HEK293 (cell line): ENCODE measurements around the gene IL5.

Experiments
- CTCF ChIA-PET: fragments of 350-600 bp; formaldehyde crosslinking; extraction: SDS; loops from one replicate; lab custom pipeline; 2021; ENCODE audit warnings: antibody characterized with exemption; lab: Yijun Ruan, JAX
- POLR2A ChIA-PET: fragments of 300-600 bp; formaldehyde crosslinking; extraction: SDS; loops from one replicate; lab custom pipeline; 2020; ENCODE audit warnings: antibody characterized with exemption, inconsistent platforms; lab: Yijun Ruan, JAX
- H3K27ac ChIP-seq: fragments of 200-500 bp; sonication (Bioruptor generic); 2 replicates; pipeline ENCODE4 v1.5.1; 2014; ENCODE audit warnings: low read depth, low read length, control low read depth, inconsistent platforms; ENCODE audit errors: extremely low read depth
- H3K36me3 ChIP-seq, 2 experiments: fragments of 200-500 bp in 1 of 2; sonication (Bioruptor generic) in 1 of 2; 1 replicate in 1 of 2; 2 replicates in 1 of 2; pipeline ENCODE4 v1.5.1; 2014 to 2017; ENCODE audit warnings: inconsistent platforms in 2 of 2, low read length in 2 of 2; ENCODE audit not compliant: control insufficient read depth in 2 of 2, insufficient read depth in 1 of 2
- H3K4me1 ChIP-seq: fragments of 200-500 bp; sonication (Bioruptor generic); 2 replicates; pipeline ENCODE4 v1.5.1; 2014; ENCODE audit warnings: mild to moderate bottlenecking, low read length, inconsistent platforms; ENCODE audit not compliant: control insufficient read depth, insufficient read depth
- H3K4me3 ChIP-seq: 2 replicates; pipeline ENCODE4 v1.5.1; 2011; ENCODE audit warnings: low read depth, mild to moderate bottlenecking, control low read depth, low read length, moderate library complexity
- H3K9me3 ChIP-seq: fragments of 200-500 bp; sonication (Bioruptor generic); 2 replicates; pipeline ENCODE4 v1.5.1; 2014; ENCODE audit warnings: low read depth, low read length, inconsistent platforms; ENCODE audit not compliant: control insufficient read depth, insufficient read depth
- RBAK ChIP-seq: fragments of 450-650 bp; formaldehyde crosslinking; IDR thresholded peaks from 2 replicates; pipeline ENCODE4 v1.5.1; 2016; ENCODE audit warnings: missing biosample characterization, missing genetic modification characterization
- YY1 ChIP-seq: fragments of 450-650 bp; formaldehyde crosslinking; IDR thresholded peaks from 2 replicates; pipeline ENCODE4 v1.5.1; 2018; ENCODE audit warnings: missing biosample characterization, missing genetic modification characterization
- ZBTB1 ChIP-seq: fragments of 450-650 bp; formaldehyde crosslinking; IDR thresholded peaks from 2 replicates; pipeline ENCODE4 v1.5.1; 2016; ENCODE audit warnings: missing biosample characterization, missing genetic modification characterization
- ZNF121 ChIP-seq: fragments of 450-650 bp; formaldehyde crosslinking; IDR thresholded peaks from 2 replicates; pipeline ENCODE4 v1.5.1; 2016; ENCODE audit warnings: missing biosample characterization, missing genetic modification characterization
- ZNF19 ChIP-seq: fragments of 450-650 bp; formaldehyde crosslinking; IDR thresholded peaks from 2 replicates; pipeline ENCODE4; 2016; ENCODE audit warnings: missing biosample characterization, missing genetic modification characterization, low read depth
- ZNF202 ChIP-seq: fragments of 450-650 bp; formaldehyde crosslinking; IDR thresholded peaks from 2 replicates; pipeline ENCODE4 v1.5.1; 2016; ENCODE audit warnings: missing biosample characterization, missing genetic modification characterization, borderline replicate concordance
- ZNF354C ChIP-seq: fragments of 450-650 bp; formaldehyde crosslinking; IDR thresholded peaks from 2 replicates; pipeline ENCODE4 v1.5.1; 2016; ENCODE audit warnings: missing biosample characterization, missing genetic modification characterization, low read depth, borderline replicate concordance
- ZNF423 ChIP-seq: fragments of 450-650 bp; formaldehyde crosslinking; IDR thresholded peaks from 2 replicates; pipeline ENCODE4 v1.5.1; 2016; ENCODE audit warnings: missing biosample characterization, missing genetic modification characterization
- ZNF473 ChIP-seq: fragments of 450-650 bp; formaldehyde crosslinking; IDR thresholded peaks from 2 replicates; pipeline ENCODE4 v1.5.1; 2017; ENCODE audit warnings: missing biosample characterization, missing genetic modification characterization
- ZNF514 ChIP-seq: fragments of 450-650 bp; formaldehyde crosslinking; IDR thresholded peaks from 2 replicates; pipeline ENCODE4 v1.5.1; 2016; ENCODE audit warnings: missing biosample characterization, missing genetic modification characterization
- ZNF560 ChIP-seq: fragments of 450-650 bp; formaldehyde crosslinking; IDR thresholded peaks from 2 replicates; pipeline ENCODE4 v1.5.1; 2017; ENCODE audit warnings: missing biosample characterization, missing genetic modification characterization, borderline replicate concordance
- ZNF561 ChIP-seq: fragments of 450-650 bp; IDR thresholded peaks from 2 replicates; pipeline ENCODE4 v1.5.1; 2018; ENCODE audit warnings: missing biosample characterization, missing genetic modification characterization, borderline replicate concordance
- ZNF596 ChIP-seq: fragments of 450-650 bp; IDR thresholded peaks from 2 replicates; pipeline ENCODE4 v1.5.0; 2018; ENCODE audit warnings: missing biosample characterization, mild to moderate bottlenecking, missing genetic modification characterization, moderate library complexity
- ZNF658 ChIP-seq: fragments of 450-650 bp; formaldehyde crosslinking; IDR thresholded peaks from 2 replicates; pipeline ENCODE4; 2016; ENCODE audit warnings: missing biosample characterization, missing genetic modification characterization
- TF ChIP-seq, protein P1 (sequence below): fragments of 450-650 bp; formaldehyde crosslinking; IDR thresholded peaks from 2 replicates; pipeline ENCODE4 v1.5.1; 2016; ENCODE audit warnings: missing biosample characterization, missing genetic modification characterization
- TF ChIP-seq, protein P2 (sequence below): fragments of 450-650 bp; formaldehyde crosslinking; conservative IDR thresholded peaks from 2 replicates; pipeline ENCODE4 v1.5.1; 2016; ENCODE audit warnings: low read depth, missing biosample characterization, missing genetic modification characterization
- TF ChIP-seq, protein P3 (sequence below): fragments of 450-650 bp; formaldehyde crosslinking; IDR thresholded peaks from 2 replicates; pipeline ENCODE4 v1.5.1; 2016; ENCODE audit warnings: missing biosample characterization, missing genetic modification characterization
- TF ChIP-seq, protein P4 (sequence below): fragments of 450-650 bp; formaldehyde crosslinking; IDR thresholded peaks from 2 replicates; pipeline ENCODE4 v1.5.1; 2016; ENCODE audit warnings: missing biosample characterization, missing genetic modification characterization
- TF ChIP-seq, protein P5 (sequence below): fragments of 450-650 bp; formaldehyde crosslinking; IDR thresholded peaks from 2 replicates; pipeline ENCODE4 v1.5.1; 2016; ENCODE audit warnings: missing biosample characterization, missing genetic modification characterization

The IL5 gene

DNA sequence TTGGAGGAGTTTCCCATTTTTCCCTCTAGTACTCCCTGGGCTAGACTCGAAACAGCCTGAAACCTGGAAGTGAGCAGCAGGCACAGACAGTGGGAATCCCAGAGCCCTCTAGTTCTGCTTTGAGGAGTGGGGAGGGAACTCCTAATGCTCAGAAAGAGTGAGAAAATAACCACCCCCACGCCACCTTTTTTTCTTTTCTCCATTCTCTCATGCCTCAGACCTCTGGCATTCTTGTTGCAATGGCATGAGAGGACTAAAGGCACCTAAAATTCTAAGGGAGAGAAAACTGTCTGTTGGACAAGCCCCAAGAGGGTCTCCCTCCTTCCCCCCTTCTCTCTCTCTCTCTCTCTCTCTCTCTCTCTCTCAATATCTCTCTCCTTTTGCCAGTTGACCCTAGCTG is 37.7 kb downstream of the IL5 start:
- no peaks in the 10 kb centered on the region for H3K4me1 ChIP-seq
- ChIA-PET CTCF (interaction anchor here (0.6 to 3.2 kb wide), 17 partner anchors 9 to 464 kb away, joined by 3 to 19 read pairs (median 4); partner anchors contain the start of genes CCNI2 and IRF1), POLR2A (interaction anchor here (1.6 kb wide), 1 partner anchor 9 kb away, joined by 4 read pairs; no protein-coding TSS in a partner anchor)
- H3K27ac ChIP-seq: no peak overlapping the region
- no peak for TF ChIP-seq ZNF19 (tag by site-specific recombination)
- 0 out of 2 replicates have a peak, but pooled peaks have one; percentile 58 for TF ChIP-seq ZNF596 (tag by site-specific recombination)
- no peaks in the 10 kb centered on the region for H3K9me3 ChIP-seq
- H3K4me3 ChIP-seq: no peak overlapping the region
- H3K36me3 ChIP-seq: no peaks in the 10 kb centered on the region

DNA sequence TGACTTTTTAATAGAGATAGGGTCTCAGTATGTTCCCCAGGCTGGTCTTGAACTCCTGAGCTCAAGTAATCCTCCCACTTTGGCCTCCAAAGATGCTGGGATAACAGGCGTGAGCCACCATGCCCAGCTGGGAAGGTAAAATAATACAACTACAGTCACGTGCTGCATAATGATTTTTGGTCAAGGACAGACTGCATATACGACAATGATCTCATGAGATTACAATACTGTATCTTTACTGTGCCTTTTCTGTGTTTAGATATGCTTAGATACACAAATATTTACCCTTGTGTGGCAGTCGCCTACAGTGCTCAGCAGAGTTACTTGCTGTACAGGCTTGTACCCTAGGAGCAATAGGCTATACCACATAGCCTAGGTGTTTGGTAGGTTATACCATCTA is 38.6 kb downstream of the IL5 start:
- CTCF ChIA-PET: interaction anchor here (0.5 to 3.2 kb wide), 9 partner anchors 23 to 315 kb away, joined by 3 to 19 read pairs (median 8); partner anchors contain the start of gene SLC22A4
- no peak for TF ChIP-seq ZNF514 (tag by site-specific recombination)
- TF ChIP-seq, protein P1, sequence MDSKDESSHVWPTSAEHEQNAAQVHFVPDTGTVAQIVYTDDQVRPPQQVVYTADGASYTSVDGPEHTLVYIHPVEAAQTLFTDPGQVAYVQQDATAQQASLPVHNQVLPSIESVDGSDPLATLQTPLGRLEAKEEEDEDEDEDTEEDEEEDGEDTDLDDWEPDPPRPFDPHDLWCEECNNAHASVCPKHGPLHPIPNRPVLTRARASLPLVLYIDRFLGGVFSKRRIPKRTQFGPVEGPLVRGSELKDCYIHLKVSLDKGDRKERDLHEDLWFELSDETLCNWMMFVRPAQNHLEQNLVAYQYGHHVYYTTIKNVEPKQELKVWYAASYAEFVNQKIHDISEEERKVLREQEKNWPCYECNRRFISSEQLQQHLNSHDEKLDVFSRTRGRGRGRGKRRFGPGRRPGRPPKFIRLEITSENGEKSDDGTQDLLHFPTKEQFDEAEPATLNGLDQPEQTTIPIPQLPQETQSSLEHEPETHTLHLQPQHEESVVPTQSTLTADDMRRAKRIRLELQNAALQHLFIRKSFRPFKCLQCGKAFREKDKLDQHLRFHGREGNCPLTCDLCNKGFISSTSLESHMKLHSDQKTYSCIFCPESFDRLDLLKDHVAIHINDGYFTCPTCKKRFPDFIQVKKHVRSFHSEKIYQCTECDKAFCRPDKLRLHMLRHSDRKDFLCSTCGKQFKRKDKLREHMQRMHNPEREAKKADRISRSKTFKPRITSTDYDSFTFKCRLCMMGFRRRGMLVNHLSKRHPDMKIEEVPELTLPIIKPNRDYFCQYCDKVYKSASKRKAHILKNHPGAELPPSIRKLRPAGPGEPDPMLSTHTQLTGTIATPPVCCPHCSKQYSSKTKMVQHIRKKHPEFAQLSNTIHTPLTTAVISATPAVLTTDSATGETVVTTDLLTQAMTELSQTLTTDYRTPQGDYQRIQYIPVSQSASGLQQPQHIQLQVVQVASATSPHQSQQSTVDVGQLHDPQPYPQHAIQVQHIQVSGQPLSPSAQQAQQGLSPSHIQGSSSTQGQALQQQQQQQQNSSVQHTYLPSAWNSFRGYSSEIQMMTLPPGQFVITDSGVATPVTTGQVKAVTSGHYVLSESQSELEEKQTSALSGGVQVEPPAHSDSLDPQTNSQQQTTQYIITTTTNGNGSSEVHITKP: 0 out of 2 replicates have a peak, but pooled peaks have one; percentile 11
- TF ChIP-seq, all 188 proteins: peak for 1
- Histone ChIP-seq H3K4me3 (no peak overlapping the region), H3K9me3 (no peaks in the 10 kb centered on the region), H3K36me3 (no peaks in the 10 kb centered on the region), H3K4me1 (no peaks in the 10 kb centered on the region), H3K27ac (no peak overlapping the region)
- POLR2A ChIA-PET: interaction anchor here (1.6 kb wide), 1 partner anchor 8 kb away, joined by 4 read pairs; no protein-coding TSS in a partner anchor

DNA sequence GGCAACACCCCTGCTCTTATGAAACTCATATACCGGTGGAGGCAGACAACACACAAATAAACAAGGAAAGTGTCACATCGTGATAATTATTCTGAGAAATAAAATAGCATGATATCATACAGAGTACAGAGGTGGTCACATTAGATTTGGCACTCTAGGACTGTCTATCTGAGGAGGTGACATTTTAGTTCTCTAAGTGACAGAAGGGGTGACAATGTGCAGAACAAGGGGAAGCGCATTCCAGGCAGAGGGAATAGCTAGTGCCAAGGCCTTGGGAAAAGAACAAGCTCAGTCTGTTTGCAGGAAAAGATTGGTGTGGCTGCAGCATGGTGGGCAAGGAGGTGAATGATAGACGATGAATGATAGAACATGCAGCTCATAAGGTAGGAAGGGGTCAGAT is 40.1 kb downstream of the IL5 start:
- ChIA-PET POLR2A (no interaction called here), CTCF (interaction anchor here (0.7 to 3.2 kb wide), 4 partner anchors 13 to 357 kb away, joined by 3 to 19 read pairs (median 3); partner anchors contain the start of gene IRF1)
- Histone ChIP-seq H3K9me3 (no peaks in the 10 kb centered on the region), H3K4me3 (no peak overlapping the region), H3K4me1 (no peaks in the 10 kb centered on the region), H3K36me3 (no peaks in the 10 kb centered on the region), H3K27ac (no peak overlapping the region)
- TF ChIP-seq ZNF202 (tag by site-specific recombination) (no peak), ZNF561 (tag by site-specific recombination) (no peak), ZNF423 (tag by site-specific recombination) (no peak), ZNF473 (tag by site-specific recombination) (no peak), ZNF560 (no peak), RBAK (no peak), ZNF121 (no peak), YY1 (tag by site-specific recombination) (no peak), ZNF354C (no peak), ZNF658 (no peak), ZBTB1 (tag by site-specific recombination) (no peak)
- TF ChIP-seq, protein P2, sequence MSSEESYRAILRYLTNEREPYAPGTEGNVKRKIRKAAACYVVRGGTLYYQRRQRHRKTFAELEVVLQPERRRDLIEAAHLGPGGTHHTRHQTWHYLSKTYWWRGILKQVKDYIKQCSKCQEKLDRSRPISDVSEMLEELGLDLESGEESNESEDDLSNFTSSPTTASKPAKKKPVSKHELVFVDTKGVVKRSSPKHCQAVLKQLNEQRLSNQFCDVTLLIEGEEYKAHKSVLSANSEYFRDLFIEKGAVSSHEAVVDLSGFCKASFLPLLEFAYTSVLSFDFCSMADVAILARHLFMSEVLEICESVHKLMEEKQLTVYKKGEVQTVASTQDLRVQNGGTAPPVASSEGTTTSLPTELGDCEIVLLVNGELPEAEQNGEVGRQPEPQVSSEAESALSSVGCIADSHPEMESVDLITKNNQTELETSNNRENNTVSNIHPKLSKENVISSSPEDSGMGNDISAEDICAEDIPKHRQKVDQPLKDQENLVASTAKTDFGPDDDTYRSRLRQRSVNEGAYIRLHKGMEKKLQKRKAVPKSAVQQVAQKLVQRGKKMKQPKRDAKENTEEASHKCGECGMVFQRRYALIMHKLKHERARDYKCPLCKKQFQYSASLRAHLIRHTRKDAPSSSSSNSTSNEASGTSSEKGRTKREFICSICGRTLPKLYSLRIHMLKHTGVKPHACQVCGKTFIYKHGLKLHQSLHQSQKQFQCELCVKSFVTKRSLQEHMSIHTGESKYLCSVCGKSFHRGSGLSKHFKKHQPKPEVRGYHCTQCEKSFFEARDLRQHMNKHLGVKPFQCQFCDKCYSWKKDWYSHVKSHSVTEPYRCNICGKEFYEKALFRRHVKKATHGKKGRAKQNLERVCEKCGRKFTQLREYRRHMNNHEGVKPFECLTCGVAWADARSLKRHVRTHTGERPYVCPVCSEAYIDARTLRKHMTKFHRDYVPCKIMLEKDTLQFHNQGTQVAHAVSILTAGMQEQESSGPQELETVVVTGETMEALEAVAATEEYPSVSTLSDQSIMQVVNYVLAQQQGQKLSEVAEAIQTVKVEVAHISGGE (tag by site-specific recombination): no peak
- TF ChIP-seq, protein P3, sequence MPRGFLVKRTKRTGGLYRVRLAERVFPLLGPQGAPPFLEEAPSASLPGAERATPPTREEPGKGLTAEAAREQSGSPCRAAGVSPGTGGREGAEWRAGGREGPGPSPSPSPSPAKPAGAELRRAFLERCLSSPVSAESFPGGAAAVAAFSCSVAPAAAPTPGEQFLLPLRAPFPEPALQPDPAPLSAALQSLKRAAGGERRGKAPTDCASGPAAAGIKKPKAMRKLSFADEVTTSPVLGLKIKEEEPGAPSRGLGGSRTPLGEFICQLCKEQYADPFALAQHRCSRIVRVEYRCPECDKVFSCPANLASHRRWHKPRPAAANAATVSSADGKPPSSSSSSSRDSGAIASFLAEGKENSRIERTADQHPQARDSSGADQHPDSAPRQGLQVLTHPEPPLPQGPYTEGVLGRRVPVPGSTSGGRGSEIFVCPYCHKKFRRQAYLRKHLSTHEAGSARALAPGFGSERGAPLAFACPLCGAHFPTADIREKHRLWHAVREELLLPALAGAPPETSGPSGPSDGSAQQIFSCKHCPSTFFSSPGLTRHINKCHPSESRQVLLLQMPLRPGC (tag by site-specific recombination): no peak
- TF ChIP-seq, protein P4, sequence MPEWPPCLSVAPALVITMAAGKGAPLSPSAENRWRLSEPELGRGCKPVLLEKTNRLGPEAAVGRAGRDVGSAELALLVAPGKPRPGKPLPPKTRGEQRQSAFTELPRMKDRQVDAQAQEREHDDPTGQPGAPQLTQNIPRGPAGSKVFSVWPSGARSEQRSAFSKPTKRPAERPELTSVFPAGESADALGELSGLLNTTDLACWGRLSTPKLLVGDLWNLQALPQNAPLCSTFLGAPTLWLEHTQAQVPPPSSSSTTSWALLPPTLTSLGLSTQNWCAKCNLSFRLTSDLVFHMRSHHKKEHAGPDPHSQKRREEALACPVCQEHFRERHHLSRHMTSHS (tag by site-specific recombination): no peak
- TF ChIP-seq, protein P5, sequence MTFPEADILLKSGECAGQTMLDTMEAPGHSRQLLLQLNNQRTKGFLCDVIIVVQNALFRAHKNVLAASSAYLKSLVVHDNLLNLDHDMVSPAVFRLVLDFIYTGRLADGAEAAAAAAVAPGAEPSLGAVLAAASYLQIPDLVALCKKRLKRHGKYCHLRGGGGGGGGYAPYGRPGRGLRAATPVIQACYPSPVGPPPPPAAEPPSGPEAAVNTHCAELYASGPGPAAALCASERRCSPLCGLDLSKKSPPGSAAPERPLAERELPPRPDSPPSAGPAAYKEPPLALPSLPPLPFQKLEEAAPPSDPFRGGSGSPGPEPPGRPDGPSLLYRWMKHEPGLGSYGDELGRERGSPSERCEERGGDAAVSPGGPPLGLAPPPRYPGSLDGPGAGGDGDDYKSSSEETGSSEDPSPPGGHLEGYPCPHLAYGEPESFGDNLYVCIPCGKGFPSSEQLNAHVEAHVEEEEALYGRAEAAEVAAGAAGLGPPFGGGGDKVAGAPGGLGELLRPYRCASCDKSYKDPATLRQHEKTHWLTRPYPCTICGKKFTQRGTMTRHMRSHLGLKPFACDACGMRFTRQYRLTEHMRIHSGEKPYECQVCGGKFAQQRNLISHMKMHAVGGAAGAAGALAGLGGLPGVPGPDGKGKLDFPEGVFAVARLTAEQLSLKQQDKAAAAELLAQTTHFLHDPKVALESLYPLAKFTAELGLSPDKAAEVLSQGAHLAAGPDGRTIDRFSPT: no peak
